SIG-M5 treated with dmso at 0.1 percent for 504 hours (cell line): Measurements from ENCODE around the gene VPS13D.
"Not testable (repeated sequence)": the region's sequence is repeated elsewhere in the genome, so short reads cannot be mapped to it uniquely, and the experiment has no call there.

Experiments used
- DNase-seq: peaks from one replicate; lab custom pipeline; 2025; ENCODE audit not compliant: unreplicated experiment; lab: John Stamatoyannopoulos, UW

VPS13D gene

GRCh38 chr1:12448746-12449177 is 218.9 kb downstream of the VPS13D start:
- no peak for DNase-seq

GRCh38 chr1:12450090-12450755 is 220.4 kb downstream of the VPS13D start:
- no peak for DNase-seq

GRCh38 chr1:12450756-12451559 is 221.1 kb downstream of the VPS13D start:
- DNase-seq, result no peak

- no peak for DNase-seq
Observed at GRCh38 chr1:12451560-12451900, 221.7 kb downstream of the VPS13D start.

GRCh38 chr1:12452262-12452661 is 222.4 kb downstream of the VPS13D start:
- DNase-seq, result no peak

GRCh38 chr1:12453400-12454343 is 223.8 kb downstream of the VPS13D start:
- DNase-seq, result no peak

GRCh38 chr1:12454406-12455391 is 224.9 kb downstream of the VPS13D start:
- DNase-seq, result no peak

- not testable (repeated sequence) for DNase-seq
Observed at GRCh38 chr1:12456081-12456480, 226.3 kb downstream of the VPS13D start.

GRCh38 chr1:12456979-12457378 is 227.1 kb downstream of the VPS13D start:
- no peak for DNase-seq

GRCh38 chr1:12457771-12458170 is 227.9 kb downstream of the VPS13D start:
- no peak for DNase-seq

GRCh38 chr1:12458571-12458970 is 228.7 kb downstream of the VPS13D start:
- DNase-seq, result no peak

GRCh38 chr1:12460121-12460520 is 230.3 kb downstream of the VPS13D start:
- no peak for DNase-seq

- DNase-seq, result no peak
Observed at GRCh38 chr1:12460911-12461621, 231.2 kb downstream of the VPS13D start.

- DNase-seq, result no peak
Observed at GRCh38 chr1:12461754-12462153, 231.9 kb downstream of the VPS13D start.

- no peak for DNase-seq
Observed at GRCh38 chr1:12462586-12462985, 232.8 kb downstream of the VPS13D start.

- no peak for DNase-seq
Observed at GRCh38 chr1:12464045-12464461, 234.2 kb downstream of the VPS13D start.

- no peak for DNase-seq
Observed at GRCh38 chr1:12464598-12465056, 234.8 kb downstream of the VPS13D start.

GRCh38 chr1:12465126-12465525 is 235.3 kb downstream of the VPS13D start:
- no peak for DNase-seq

- no peak for DNase-seq
Observed at GRCh38 chr1:12466816-12467215, 237.0 kb downstream of the VPS13D start.
